Placental epithelial cell (primary cell): ENCODE results near the gene RPL10A. TPM values are rescaled to one million over a fixed set of nuclear protein-coding genes. Genes with fewer than 3 reads are reported as not detected.

ENCODE experiments used
- small RNA-seq: library from RNA; depleted of rRNA; stranded (forward); fragments of <200 nt; gene quantifications from one replicate; pipeline ENCODE3, GENCODE V24; 2012
- total RNA-seq: library from RNA; depleted of rRNA; stranded (reverse); fragments of >200 nt; gene quantifications from 2 replicates; pipeline ENCODE4 v1.2.3, GENCODE V29; 2012

RPL10A gene
- total RNA-seq, result 907 and 2,843 TPM in 2 replicates

GRCh38 chr6:35468181-35468979, at the start of gene RPL10A:
RPL10A (plus strand) TSS chr6:35468401; CDS start chr6:35468435, 34 bp downstream.

GRCh38 chr6:35452183-35453090, 15.8 kb upstream of the RPL10A start, which contains the start of gene FANCE:
FANCE (plus strand) TSS chr6:35452338; CDS start chr6:35452546, 208 bp downstream.

GRCh38 chr6:35496841-35497570, 28.8 kb downstream of the RPL10A start, which contains the start of gene TEAD3:
TEAD3 (minus strand) TSS chr6:35497079.

GRCh38 chr6:35512740-35513139, 44.5 kb downstream of the RPL10A start, which contains the start of gene TULP1:
TULP1 (minus strand) TSS chr6:35512896; CDS start chr6:35512858, 38 bp downstream.

Small RNAs within 50 kb of the gene (small RNA-seq; reads per million reads assigned to genes)
- gene MIR7111, result 0.37 reads per million, percentile 15 among the genes with 10 or more reads in this experiment

Other genes with a start within 250 kb of the RPL10A start
- gene ZNF76, start 208.7 kb upstream of the RPL10A start, total RNA-seq, result 24.3 and 27.5 TPM in 2 replicates
- gene DEF6, start 170.6 kb upstream of the RPL10A start, total RNA-seq, result 10.1 and 15.3 TPM in 2 replicates
- 7.1 and 10.5 TPM in 2 replicates for gene PPARD, start 125.8 kb upstream of the RPL10A start, total RNA-seq
- 7.4 and 9.0 TPM in 2 replicates for gene FANCE, start 16.1 kb upstream of the RPL10A start, total RNA-seq
- gene TEAD3, start 28.7 kb downstream of the RPL10A start, total RNA-seq, result 44.4 and 47.5 TPM in 2 replicates
- not detected in 2 replicates for gene TULP1, start 44.5 kb downstream of the RPL10A start, total RNA-seq
- gene FKBP5, start 220.5 kb downstream of the RPL10A start, total RNA-seq, result 75.4 and 82.8 TPM in 2 replicates